ENCODE results near the gene SLC6A2. TPM values are rescaled to one million over a fixed set of nuclear protein-coding genes. Genes with fewer than 3 reads are reported as not detected.

SLC6A2 gene
- total RNA-seq, 4 donors from 2014 or later, result 18.4 to 30.2 (median 23.0) TPM

GRCh38 chr16:55641430-55642056 is 14.2 kb upstream of the SLC6A2 start:
- H3K9me3 ChIP-seq, result no peaks in the 10 kb centered on the region
- H3K36me3 ChIP-seq, result no peaks in the 10 kb centered on the region
- no peak overlapping the region for H3K27ac ChIP-seq
- H3K4me1 ChIP-seq, result no peaks in the 10 kb centered on the region
- no peak overlapping the region for H3K4me3 ChIP-seq
- DNase-seq (ENCODE audit: low spot score in 2 of 2), result no peak
- H3K27me3 ChIP-seq, result no peaks in the 10 kb centered on the region
- WGBS, result 69% methylated on average over 7 of the region's 7 CpGs
- no peak for TF ChIP-seq POLR2A (IDR thresholded peaks at IDR 0.05)

GRCh38 chr16:55642611-55643010 is 13.2 kb upstream of the SLC6A2 start:
- TF ChIP-seq, protein P1, sequence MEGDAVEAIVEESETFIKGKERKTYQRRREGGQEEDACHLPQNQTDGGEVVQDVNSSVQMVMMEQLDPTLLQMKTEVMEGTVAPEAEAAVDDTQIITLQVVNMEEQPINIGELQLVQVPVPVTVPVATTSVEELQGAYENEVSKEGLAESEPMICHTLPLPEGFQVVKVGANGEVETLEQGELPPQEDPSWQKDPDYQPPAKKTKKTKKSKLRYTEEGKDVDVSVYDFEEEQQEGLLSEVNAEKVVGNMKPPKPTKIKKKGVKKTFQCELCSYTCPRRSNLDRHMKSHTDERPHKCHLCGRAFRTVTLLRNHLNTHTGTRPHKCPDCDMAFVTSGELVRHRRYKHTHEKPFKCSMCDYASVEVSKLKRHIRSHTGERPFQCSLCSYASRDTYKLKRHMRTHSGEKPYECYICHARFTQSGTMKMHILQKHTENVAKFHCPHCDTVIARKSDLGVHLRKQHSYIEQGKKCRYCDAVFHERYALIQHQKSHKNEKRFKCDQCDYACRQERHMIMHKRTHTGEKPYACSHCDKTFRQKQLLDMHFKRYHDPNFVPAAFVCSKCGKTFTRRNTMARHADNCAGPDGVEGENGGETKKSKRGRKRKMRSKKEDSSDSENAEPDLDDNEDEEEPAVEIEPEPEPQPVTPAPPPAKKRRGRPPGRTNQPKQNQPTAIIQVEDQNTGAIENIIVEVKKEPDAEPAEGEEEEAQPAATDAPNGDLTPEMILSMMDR (IDR thresholded peaks at IDR 0.05), result no peak
- TF ChIP-seq EP300 (IDR thresholded peaks at IDR 0.05) (no peak), POLR2AphosphoS5 (IDR thresholded peaks at IDR 0.05) (no peak), POLR2A (IDR thresholded peaks at IDR 0.05) (no peak)
- DNase-seq (ENCODE audit: low spot score in 2 of 2), result no peak
- H3K27ac ChIP-seq, result no peak overlapping the region
- H3K27me3 ChIP-seq, result no peaks in the 10 kb centered on the region
- no peaks in the 10 kb centered on the region for H3K9me3 ChIP-seq
- H3K4me3 ChIP-seq, result no peak overlapping the region
- H3K36me3 ChIP-seq, result no peaks in the 10 kb centered on the region
- WGBS, result 65% methylated on average over 3 of the region's 3 CpGs
- no peaks in the 10 kb centered on the region for H3K4me1 ChIP-seq

DNA sequence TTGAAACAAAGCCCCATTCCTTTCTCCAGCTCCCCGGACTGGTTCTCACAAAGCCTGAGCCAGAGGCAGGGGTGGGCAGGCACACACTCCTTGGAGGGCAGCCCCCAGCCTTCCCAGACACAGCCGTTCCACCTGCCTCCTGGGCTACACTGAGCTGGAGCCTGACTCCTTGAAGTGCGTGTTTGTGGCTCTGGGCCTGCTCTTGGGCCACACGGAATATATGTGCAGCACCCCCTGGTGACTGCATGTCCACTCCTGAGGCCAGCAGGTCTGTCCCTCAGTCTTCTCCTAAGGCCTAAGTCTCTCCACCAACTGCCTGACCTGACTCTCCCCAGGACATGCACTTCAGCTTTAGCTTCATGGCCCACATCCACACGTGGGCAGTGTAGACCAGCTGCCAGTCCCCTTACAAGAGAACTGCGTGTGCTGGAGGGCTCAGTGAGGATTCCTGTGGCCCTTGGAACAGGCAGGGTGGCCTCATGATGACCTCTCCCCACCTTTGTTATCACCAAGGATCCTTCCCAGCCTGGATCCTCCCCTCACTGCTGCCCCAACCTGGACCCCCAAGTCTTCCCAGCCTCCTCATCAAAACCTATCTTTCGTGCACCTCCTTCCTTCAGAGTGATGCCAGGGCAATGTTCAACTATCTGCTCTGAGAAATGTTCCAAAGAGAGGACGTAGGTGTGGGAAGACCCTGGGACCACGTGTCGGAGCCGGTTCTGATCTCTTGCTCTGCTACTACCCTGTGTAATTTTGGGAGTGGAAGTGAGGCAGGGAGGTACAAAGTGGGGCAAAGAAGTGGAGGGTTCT is 12.4 kb upstream of the SLC6A2 start:
- H3K4me3 ChIP-seq, result no peak overlapping the region
- no peak for DNase-seq (ENCODE audit: low spot score in 2 of 2)
- WGBS, result 89% methylated on average over 10 of the region's 11 CpGs

GRCh38 chr16:55645986-55646385 is 9.8 kb upstream of the SLC6A2 start:
- 78% methylated on average over 4 of the region's 4 CpGs for WGBS
- H3K36me3 ChIP-seq, result no peaks in the 10 kb centered on the region
- no peak for DNase-seq (ENCODE audit: low spot score in 2 of 2)

More for the DNA sequence above, 12.4 kb upstream of the SLC6A2 start:
- H3K9me3 ChIP-seq, result no peaks in the 10 kb centered on the region
- no peaks in the 10 kb centered on the region for H3K27me3 ChIP-seq
- no peaks in the 10 kb centered on the region for H3K4me1 ChIP-seq
- no peaks in the 10 kb centered on the region for H3K36me3 ChIP-seq
- no peak overlapping the region for H3K27ac ChIP-seq
- TF ChIP-seq POLR2A (IDR thresholded peaks at IDR 0.05), result no peak
- TF ChIP-seq, protein P1 (IDR thresholded peaks at IDR 0.05), result no peak
- TF ChIP-seq EP300 (IDR thresholded peaks at IDR 0.05), result no peak
- TF ChIP-seq POLR2AphosphoS5 (IDR thresholded peaks at IDR 0.05), result no peak

GRCh38 chr16:55647343-55647742 is 8.4 kb upstream of the SLC6A2 start:
- Histone ChIP-seq H3K4me1 (no peaks in the 10 kb centered on the region), H3K36me3 (no peaks in the 10 kb centered on the region), H3K27me3 (peaks cover 4% of the 10 kb centered on the region), H3K27ac (no peak overlapping the region), H3K9me3 (no peaks in the 10 kb centered on the region), H3K4me3 (no peak overlapping the region)
- DNase-seq (ENCODE audit: low spot score in 2 of 2), result no peak
- TF ChIP-seq POLR2AphosphoS5 (IDR thresholded peaks at IDR 0.05) (no peak), EP300 (IDR thresholded peaks at IDR 0.05) (no peak), POLR2A (IDR thresholded peaks at IDR 0.05) (no peak)
- TF ChIP-seq, protein P1 (IDR thresholded peaks at IDR 0.05), result no peak
- WGBS, result 89% methylated on average over 4 of the region's 4 CpGs

More at GRCh38 chr16:55645986-55646385, 9.8 kb upstream of the SLC6A2 start:
- TF ChIP-seq POLR2AphosphoS5 (IDR thresholded peaks at IDR 0.05) (no peak), EP300 (IDR thresholded peaks at IDR 0.05) (no peak), POLR2A (IDR thresholded peaks at IDR 0.05) (no peak)
- TF ChIP-seq, protein P1 (IDR thresholded peaks at IDR 0.05), result no peak
- no peaks in the 10 kb centered on the region for H3K9me3 ChIP-seq
- H3K4me1 ChIP-seq, result no peaks in the 10 kb centered on the region
- H3K27ac ChIP-seq, result no peak overlapping the region
- no peak overlapping the region for H3K4me3 ChIP-seq
- no peaks in the 10 kb centered on the region for H3K27me3 ChIP-seq

Measured in suprapubic skin (tissue), 4 donors.